Hair follicle dermal papilla cell (primary cell): ENCODE results near the gene SMS. TPM values are rescaled to one million over a fixed set of nuclear protein-coding genes. Genes with fewer than 3 reads are reported as not detected.

Experiments
- total RNA-seq: library from RNA; depleted of rRNA; stranded (reverse); fragments of >200 nt; gene quantifications from 2 replicates; pipeline ENCODE4 v1.2.3, GENCODE V29; 2012

SMS gene
- total RNA-seq = 39.1 and 49.2 TPM in 2 replicates

GRCh38 chrX:21940356-21940829, at the start of gene SMS:
Gene SMS (plus strand): TSS chrX:21940709. CDS start chrX:21940825, 116 bp downstream.

GRCh38 chrX:22032084-22032483, 91.6 kb downstream of the SMS start, which contains the start of gene PHEX:
Gene PHEX (plus strand): TSS chrX:22032325. CDS start chrX:22033006, 681 bp downstream.

Other genes with a start within 250 kb of the SMS start
- gene SMPX, start 182.6 kb upstream of the SMS start, total RNA-seq = not detected in 2 replicates
- 8.0 TPM in 2 replicates for gene MBTPS2, start 101.1 kb upstream of the SMS start, total RNA-seq
- gene YY2, start 84.7 kb upstream of the SMS start, total RNA-seq = 1.6 TPM in 2 replicates
- 0.24 and 0.49 TPM in 2 replicates for gene PHEX, start 91.6 kb downstream of the SMS start, total RNA-seq